HFF-Myc (cell line): ENCODE data around the gene UBR3.
A peak's percentile ranks its signal among the peaks of the same experiment; 100 is the strongest.

ENCODE experiments used
- DNase-seq: peaks from one replicate; pipeline ENCODE4 v3.0.0-alpha.2; 2011; ENCODE audit warnings: low read depth; ENCODE audit errors: extremely low read depth
- H3K4me3 ChIP-seq: replicated peaks from 2 replicates; pipeline ENCODE4 v1.5.1; 2011; ENCODE audit warnings: low read depth, mild to moderate bottlenecking, control low read depth, low read length
- CTCF ChIP-seq: IDR thresholded peaks from 2 replicates; pipeline ENCODE4 v1.5.1; 2012; ENCODE audit warnings: mild to moderate bottlenecking, low read depth, low read length, control low read depth; ENCODE audit errors: missing control alignments

Gene UBR3

DNA sequence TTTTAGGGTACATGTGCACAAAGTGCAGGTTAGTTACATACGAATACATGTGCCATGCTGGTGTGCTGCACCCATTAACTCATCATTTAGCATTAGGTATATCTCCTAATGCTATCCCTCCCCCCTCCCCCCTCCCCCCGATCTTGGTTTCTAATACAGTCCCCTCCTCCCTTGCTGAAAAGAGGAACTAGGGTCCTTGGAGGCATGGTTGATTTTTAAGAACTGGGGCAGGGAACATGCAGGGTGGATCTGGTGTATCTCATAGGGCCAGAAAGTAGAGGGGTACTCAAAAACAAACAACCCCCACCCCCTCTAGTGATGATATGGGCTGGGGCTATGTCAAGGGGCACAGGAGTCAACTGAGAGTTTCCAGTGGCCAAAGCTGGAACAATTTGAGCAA is 153.4 kb downstream of the UBR3 start:
- no peak overlapping the region for H3K4me3 ChIP-seq
- no peak for DNase-seq
- TF ChIP-seq CTCF: no peak

- no peak for TF ChIP-seq CTCF
- H3K4me3 ChIP-seq: no peak overlapping the region
Measured at GRCh38 chr2:169982929-169983328, 155.7 kb downstream of the UBR3 start.

DNA sequence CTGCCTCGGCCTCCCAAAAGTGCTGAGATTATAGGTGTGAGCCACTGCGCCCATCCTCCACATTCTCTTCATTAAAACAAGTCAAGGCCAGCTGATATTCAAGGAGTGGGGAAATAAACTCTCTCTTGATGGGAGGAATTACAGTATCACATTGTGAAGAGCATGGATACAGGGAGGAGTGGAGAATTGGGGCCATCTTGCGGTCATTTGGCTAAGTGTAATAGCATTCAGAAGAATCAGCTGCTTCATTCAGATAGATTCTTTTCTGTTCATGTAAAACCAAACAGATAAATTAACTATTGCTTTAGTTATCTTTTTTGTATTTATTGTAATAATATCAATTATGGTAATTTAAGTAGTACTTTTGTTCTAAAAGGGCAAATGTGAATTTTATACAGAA is 156.3 kb downstream of the UBR3 start:
- DNase-seq: no peak
- no peak for TF ChIP-seq CTCF
- no peak overlapping the region for H3K4me3 ChIP-seq

More at GRCh38 chr2:169982929-169983328, 155.7 kb downstream of the UBR3 start:
- no peak for DNase-seq

DNA sequence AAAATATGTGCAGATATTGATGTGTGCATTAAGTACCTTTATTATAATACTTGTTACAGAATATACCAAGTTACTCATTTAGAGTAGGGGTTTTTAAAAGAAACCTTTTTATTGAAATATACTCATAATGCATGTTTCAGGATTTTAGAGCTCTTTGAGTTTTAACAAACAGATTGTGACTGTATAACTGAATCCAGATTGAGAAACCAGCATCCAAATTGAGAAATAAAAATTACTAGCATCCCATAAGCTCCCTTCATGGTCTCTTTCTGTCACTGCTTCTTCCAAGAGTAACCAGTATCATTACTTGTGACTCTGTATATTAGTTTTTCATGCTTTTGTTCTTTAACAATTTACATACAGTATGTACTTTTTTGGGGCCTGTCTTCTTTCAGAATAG is 156.9 kb downstream of the UBR3 start:
- TF ChIP-seq CTCF: no peak
- DNase-seq: no peak
- no peak overlapping the region for H3K4me3 ChIP-seq

DNA sequence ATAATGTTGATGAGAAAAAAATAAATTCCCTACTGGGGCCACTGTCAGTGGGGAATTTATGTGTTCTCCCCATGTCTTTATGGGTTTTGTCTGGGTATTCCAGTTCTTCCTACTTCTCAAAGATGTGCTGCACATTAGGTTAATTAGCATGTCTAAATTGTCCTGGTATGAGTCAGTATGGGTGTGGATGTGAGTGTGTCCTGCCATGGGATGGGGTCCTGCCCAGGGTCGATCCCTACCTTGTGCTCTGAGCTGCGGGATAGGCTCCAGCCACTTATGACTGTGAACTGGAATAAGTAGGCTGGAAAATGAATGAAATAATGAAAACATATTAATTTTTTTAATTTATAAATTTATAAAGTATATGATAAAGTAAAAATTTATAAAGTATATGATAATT is 167.5 kb downstream of the UBR3 start:
- no peak for DNase-seq
- TF ChIP-seq CTCF: no peak
- no peak overlapping the region for H3K4me3 ChIP-seq

- H3K4me3 ChIP-seq: no peak overlapping the region
- no peak for DNase-seq
- TF ChIP-seq CTCF: no peak
Measured at GRCh38 chr2:169997140-169997887, 170.1 kb downstream of the UBR3 start.

DNA sequence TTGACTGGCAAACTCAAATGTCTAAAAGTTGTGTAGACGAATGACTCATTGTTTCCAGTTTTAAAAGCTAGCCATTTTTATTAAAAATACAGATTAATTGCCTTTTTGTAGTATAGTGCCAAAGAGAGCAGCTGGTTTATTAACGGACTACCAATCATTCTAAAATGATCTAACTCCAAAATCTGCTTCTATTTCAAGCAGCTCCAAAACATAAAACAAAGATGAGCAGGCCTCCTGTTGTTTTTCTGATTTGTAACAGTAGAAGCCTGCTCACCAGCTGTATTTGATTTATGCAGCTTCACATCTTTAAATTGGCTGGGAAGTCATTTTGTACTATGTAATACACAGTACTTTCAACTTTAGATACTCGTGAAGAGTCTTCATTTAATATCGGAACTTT is 171.8 kb downstream of the UBR3 start:
- peak; percentile 19 for DNase-seq
- TF ChIP-seq CTCF: no peak
- H3K4me3 ChIP-seq: no peak overlapping the region
